CD4-positive, alpha-beta T cell treated with Interleukin-6 at 100 ng/mL for 8 hours (primary cell): ENCODE measurements around the gene PROKR2.

ENCODE experiments used
- DNase-seq: peaks from one replicate; pipeline ENCODE4 v3.0.0-alpha.2; 2020; ENCODE audit warnings: mixed read lengths, low spot score

PROKR2 gene

GRCh38 chr20:5316188-5317158 lies at the start of gene PROKR2:
Gene PROKR2, minus strand, starts transcription at chr20:5316954. Its CDS starts 2,585 bp downstream, at chr20:5314369.
- no peak for DNase-seq

- DNase-seq = no peak
Measured at GRCh38 chr20:5364997-5365597, 48.3 kb upstream of the PROKR2 start.

- no peak for DNase-seq
Measured at GRCh38 chr20:5364136-5364821, 47.5 kb upstream of the PROKR2 start.

GRCh38 chr20:5362771-5363170 lies 46.0 kb upstream of the PROKR2 start:
- no peak for DNase-seq

GRCh38 chr20:5361176-5361575 lies 44.4 kb upstream of the PROKR2 start:
- DNase-seq = no peak

- no peak for DNase-seq
Measured at GRCh38 chr20:5357946-5358345, 41.2 kb upstream of the PROKR2 start.

- no peak for DNase-seq
Measured at GRCh38 chr20:5356941-5357340, 40.2 kb upstream of the PROKR2 start.

GRCh38 chr20:5354901-5355300 lies 38.1 kb upstream of the PROKR2 start:
- DNase-seq = no peak

GRCh38 chr20:5353624-5354496 lies 37.1 kb upstream of the PROKR2 start:
- no peak for DNase-seq

- DNase-seq = no peak
Measured at GRCh38 chr20:5349448-5349847, 32.7 kb upstream of the PROKR2 start.

GRCh38 chr20:5342021-5342420 lies 25.3 kb upstream of the PROKR2 start:
- DNase-seq = no peak

- DNase-seq = no peak
Measured at GRCh38 chr20:5331340-5331739, 14.6 kb upstream of the PROKR2 start.

GRCh38 chr20:5328268-5328667 lies 11.5 kb upstream of the PROKR2 start:
- DNase-seq = no peak

GRCh38 chr20:5327356-5327755 lies 10.6 kb upstream of the PROKR2 start:
- DNase-seq = no peak

- no peak for DNase-seq
Measured at GRCh38 chr20:5315807-5316187, 957 bp downstream of the PROKR2 start.

- DNase-seq = no peak
Measured at GRCh38 chr20:5313916-5314315, 2.8 kb downstream of the PROKR2 start.

- DNase-seq = no peak
Measured at GRCh38 chr20:5312518-5312917, 4.2 kb downstream of the PROKR2 start.

- DNase-seq = no peak
Measured at GRCh38 chr20:5309971-5310370, 6.8 kb downstream of the PROKR2 start.

- DNase-seq = no peak
Measured at GRCh38 chr20:5298811-5299210, 17.9 kb downstream of the PROKR2 start.

- no peak for DNase-seq
Measured at GRCh38 chr20:5297280-5298004, 19.3 kb downstream of the PROKR2 start.

GRCh38 chr20:5290596-5290995 lies 26.2 kb downstream of the PROKR2 start:
- no peak for DNase-seq
